CD4-positive, alpha-beta T cell treated with Interleukin-15 for 4 hours (primary cell): ENCODE results near the gene BRAT1.

Source experiments
- DNase-seq: peaks from one replicate; pipeline ENCODE4 v3.0.0-alpha.2; 2020; ENCODE audit warnings: low spot score

BRAT1 gene

GRCh38 chr7:2523461-2523936 is 31.8 kb downstream of the BRAT1 start:
- no peak for DNase-seq

GRCh38 chr7:2522780-2523433 is 32.4 kb downstream of the BRAT1 start:
- no peak for DNase-seq

- peak; percentile 88 for DNase-seq
Measured at GRCh38 chr7:2521952-2522591, 33.3 kb downstream of the BRAT1 start.

- no peak for DNase-seq
Measured at GRCh38 chr7:2521341-2521745, 34.0 kb downstream of the BRAT1 start.

- DNase-seq, result no peak
Measured at GRCh38 chr7:2520761-2521290, 34.5 kb downstream of the BRAT1 start.

- no peak for DNase-seq
Measured at GRCh38 chr7:2520131-2520760, 35.1 kb downstream of the BRAT1 start.

GRCh38 chr7:2519119-2519930 is 36.0 kb downstream of the BRAT1 start, which contains the start of gene LFNG:
LFNG (plus strand) TSS chr7:2519774; CDS start chr7:2519862, 88 bp downstream.
- peak; percentile 87 for DNase-seq

- DNase-seq, result no peak
Measured at GRCh38 chr7:2518737-2519118, 36.6 kb downstream of the BRAT1 start.

- no peak for DNase-seq
Measured at GRCh38 chr7:2517678-2518507, 37.4 kb downstream of the BRAT1 start.

- no peak for DNase-seq
Measured at GRCh38 chr7:2517026-2517425, 38.3 kb downstream of the BRAT1 start.

GRCh38 chr7:2516194-2516555 is 39.1 kb downstream of the BRAT1 start:
- no peak for DNase-seq

GRCh38 chr7:2515424-2516193 is 39.7 kb downstream of the BRAT1 start:
- no peak for DNase-seq

GRCh38 chr7:2514473-2515423 is 40.6 kb downstream of the BRAT1 start:
- no peak for DNase-seq

- no peak for DNase-seq
Measured at GRCh38 chr7:2513702-2514101, 41.6 kb downstream of the BRAT1 start.

GRCh38 chr7:2512713-2513112 is 42.6 kb downstream of the BRAT1 start:
- no peak for DNase-seq

GRCh38 chr7:2512179-2512661 is 43.1 kb downstream of the BRAT1 start:
- DNase-seq, result no peak

- no peak for DNase-seq
Measured at GRCh38 chr7:2511769-2512168, 43.6 kb downstream of the BRAT1 start.

- peak; percentile 54 for DNase-seq
Measured at GRCh38 chr7:2510909-2511768, 44.2 kb downstream of the BRAT1 start.
